Naive B cell (primary cell): ENCODE results near the gene MED7. TPM values are rescaled to one million over a fixed set of nuclear protein-coding genes. Genes with fewer than 3 reads are reported as not detected.
A peak's percentile ranks its signal among the peaks of the same experiment; 100 is the strongest.

Source experiments
- ATAC-seq, 2 donors: fragments of 150-1000 bp; cut with Tn5 transposase; 2 replicates each; pipeline ENCODE4 v1.10.0; 2021; ENCODE audit warnings: low read depth in 2 of 2, mild to moderate bottlenecking in 2 of 2, moderate library complexity in 2 of 2
- DNase-seq: peaks from one replicate; pipeline ENCODE4 v3.0.0; 2022
- H3K27ac Mint-ChIP-seq, 6 donors: one replicate each; pipeline ENCODE4 v1.8.0; 2020 to 2022; ENCODE audit warnings: mild to moderate bottlenecking in 6 of 6, mixed read lengths in 6 of 6, moderate library complexity in 5 of 6, inconsistent platforms in 2 of 6
- H3K27me3 Mint-ChIP-seq, 3 donors: one replicate each; pipeline ENCODE4 v1.8.0; 2021 to 2022; ENCODE audit warnings: mixed read lengths in 3 of 3, mild to moderate bottlenecking in 1 of 3
- H3K36me3 Mint-ChIP-seq, 2 donors: one replicate each; pipeline ENCODE4 v1.8.0; 2020 to 2022; ENCODE audit warnings: mixed read lengths in 2 of 2, inconsistent platforms in 1 of 2, mild to moderate bottlenecking in 1 of 2
- H3K4me1 Mint-ChIP-seq, 3 donors: one replicate each; pipeline ENCODE4 v1.8.0; 2020 to 2022; ENCODE audit warnings: mixed read lengths in 3 of 3, inconsistent platforms in 1 of 3, mild to moderate bottlenecking in 1 of 3, moderate library complexity in 1 of 3
- H3K4me3 Mint-ChIP-seq, 8 donors: one replicate each; pipeline ENCODE4 v1.8.0; 2020 to 2022; ENCODE audit warnings: mild to moderate bottlenecking in 8 of 8, mixed read lengths in 8 of 8, moderate library complexity in 8 of 8, inconsistent platforms in 2 of 8
- H3K9me3 Mint-ChIP-seq, 7 donors: one replicate each; pipeline ENCODE4 v1.8.0; 2020 to 2022; ENCODE audit warnings: mixed read lengths in 7 of 7, mild to moderate bottlenecking in 5 of 7, inconsistent platforms in 2 of 7, moderate library complexity in 1 of 7
- polyA plus RNA-seq, 6 donors: library from polyadenylated mRNA; unstranded; fragments of 300-500 nt; fragmentation: Illumina TruSeq; gene quantifications; one replicate each; pipeline ENCODE4 v1.2.3, GENCODE V29; 2021; ENCODE audit warnings: low read depth in 6 of 6

MED7 gene
- polyA plus RNA-seq, 6 donors from 2014 or later = 15.9 to 22.3 (median 20.1) TPM

DNA sequence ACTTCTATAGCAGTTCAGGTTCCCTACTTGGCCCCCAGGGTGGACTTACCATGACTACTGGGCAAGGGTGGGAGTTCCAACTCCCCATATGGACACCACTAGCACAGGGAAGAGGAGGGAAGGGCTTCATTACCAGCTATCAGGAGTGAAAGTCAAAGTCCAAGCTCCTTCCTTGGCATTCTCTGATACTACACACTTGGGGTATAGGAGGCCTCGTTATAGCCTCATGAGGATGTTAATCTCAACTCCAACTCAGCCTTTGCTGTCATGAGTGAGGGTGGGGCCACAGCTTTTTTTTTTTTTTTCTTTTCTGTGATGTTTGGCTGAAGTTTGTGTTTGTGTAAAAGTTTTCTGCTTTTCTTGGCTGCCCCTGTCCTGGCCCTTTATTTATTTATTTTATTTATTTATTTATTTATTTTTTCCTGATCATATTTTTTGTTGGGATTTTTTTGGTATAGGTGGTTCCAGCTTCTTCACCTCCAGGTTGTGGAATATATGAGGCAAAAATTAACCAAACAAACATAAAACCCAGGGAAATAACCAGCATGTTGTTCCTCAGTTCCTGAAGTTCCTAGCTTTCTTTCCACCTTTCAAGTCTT is 14.7 kb upstream of the MED7 start:
- DNase-seq (no peak), ATAC-seq (no peak)
- Mint-ChIP-seq H3K36me3 (no peaks in the 10 kb centered on the region), H3K4me3 (no peak overlapping the region), H3K4me1 (no peaks in the 10 kb centered on the region), H3K9me3 (no peaks in the 10 kb centered on the region), H3K27me3 (no peaks in the 10 kb centered on the region), H3K27ac (no peak overlapping the region)

DNA sequence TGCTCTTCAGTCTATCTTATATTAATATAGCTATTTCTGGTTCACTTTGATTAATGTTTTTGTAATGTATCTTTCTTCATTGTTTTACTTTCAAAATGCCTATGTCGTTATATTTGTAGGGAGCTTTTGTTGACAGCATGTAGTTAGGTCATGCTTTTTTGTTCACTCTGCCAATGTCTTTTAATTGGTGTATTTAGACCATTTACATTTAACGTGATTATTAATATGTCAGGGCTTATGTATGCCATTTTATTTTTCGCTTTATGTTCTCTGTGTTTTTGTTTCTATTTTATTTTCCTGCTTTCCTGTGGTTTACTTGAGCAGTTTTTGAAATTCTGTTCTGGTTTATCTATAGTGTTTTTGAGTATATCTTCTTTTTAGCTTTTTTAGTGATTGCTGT is 12.6 kb upstream of the MED7 start:
- Mint-ChIP-seq H3K9me3 (no peaks in the 10 kb centered on the region), H3K27ac (peak overlapping the region in 1 of 6 donors; percentile 28), H3K27me3 (no peaks in the 10 kb centered on the region), H3K36me3 (no peaks in the 10 kb centered on the region), H3K4me3 (no peak overlapping the region), H3K4me1 (no peaks in the 10 kb centered on the region)
- no peak for ATAC-seq
- no peak for DNase-seq

DNA sequence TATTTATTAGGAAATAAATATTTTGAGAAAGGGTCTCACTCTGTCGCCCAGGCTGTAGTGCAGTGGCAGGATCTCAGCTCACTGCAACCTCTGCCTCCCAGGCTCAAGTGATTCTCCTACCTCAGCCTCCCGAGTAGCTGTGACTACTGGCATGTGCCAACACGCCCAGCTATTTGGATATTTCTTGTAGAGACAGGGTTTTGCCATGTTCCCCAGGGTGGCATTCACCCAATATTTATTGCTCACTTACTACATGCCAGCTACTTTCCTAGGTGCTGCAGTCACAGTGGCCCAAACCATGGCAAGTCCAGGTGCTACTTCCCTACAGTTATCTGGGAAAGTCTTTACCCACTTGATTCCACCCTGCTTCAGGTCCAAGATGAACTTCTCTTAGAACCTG is 8.3 kb upstream of the MED7 start:
- H3K9me3 Mint-ChIP-seq = no peaks in the 10 kb centered on the region
- peak overlapping the region in 1 of 6 donors; percentile 85 for H3K27ac Mint-ChIP-seq
- peaks cover 4 to 5% (median 4%) of the 10 kb centered on the region in 3 donors for H3K4me1 Mint-ChIP-seq
- DNase-seq (no peak), ATAC-seq (no peak)
- H3K27me3 Mint-ChIP-seq = no peaks in the 10 kb centered on the region
- H3K36me3 Mint-ChIP-seq = no peaks in the 10 kb centered on the region
- no peak overlapping the region for H3K4me3 Mint-ChIP-seq

GRCh38 chr5:157148734-157149615 is 6.3 kb upstream of the MED7 start:
- Mint-ChIP-seq H3K36me3 (no peaks in the 10 kb centered on the region), H3K4me1 (peaks cover 6 to 7% (median 6%) of the 10 kb centered on the region in 3 donors), H3K27ac (peak overlapping the region in 2 of 6 donors; percentile 20 to 41), H3K4me3 (peak overlapping the region in 1 of 8 donors; percentile 67), H3K27me3 (no peaks in the 10 kb centered on the region), H3K9me3 (no peaks in the 10 kb centered on the region)
- DNase-seq (peak; percentile 65), ATAC-seq (peak; percentile 77 to 89)

DNA sequence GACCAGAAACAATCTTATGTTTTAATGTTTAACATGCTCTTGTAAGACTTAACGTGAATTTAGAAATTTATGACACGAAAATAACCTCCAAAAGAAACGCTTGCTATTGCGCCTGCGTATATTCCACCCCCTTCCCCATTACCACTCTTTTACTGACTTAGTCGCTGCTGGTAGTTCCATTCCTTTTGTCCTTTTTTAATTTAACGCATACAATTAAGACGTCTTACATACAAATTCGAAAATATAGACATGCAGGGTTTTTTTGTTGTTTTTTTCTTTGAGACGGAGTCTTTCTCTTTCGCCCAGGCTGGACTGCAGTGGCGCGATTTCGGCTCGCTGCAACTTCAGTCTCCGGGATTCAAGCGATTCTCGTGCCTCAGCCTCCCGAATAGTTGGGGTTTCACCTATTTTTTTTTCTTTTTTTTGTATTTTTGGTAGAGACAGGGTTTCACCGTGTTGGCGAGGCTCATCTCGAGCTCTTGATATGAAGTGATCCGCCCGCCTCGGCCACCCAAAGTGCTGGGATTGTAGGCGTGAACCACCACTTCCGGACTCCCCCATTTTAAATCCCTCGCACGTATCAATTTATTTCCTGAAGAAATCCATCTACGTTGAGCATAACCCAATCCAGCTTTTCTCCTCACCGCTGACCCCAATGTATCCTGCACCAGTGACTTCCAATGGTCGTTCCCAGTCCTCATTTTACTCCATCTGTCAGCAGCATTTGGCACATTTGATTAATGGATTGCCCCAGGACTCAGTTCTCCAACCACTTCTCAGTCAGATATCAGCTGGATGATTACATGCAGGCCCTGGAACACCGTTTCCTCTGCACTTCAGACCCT is 684 bp upstream of the MED7 start:
- peaks cover 22 to 38% (median 37%) of the 10 kb centered on the region in 3 donors for H3K4me1 Mint-ChIP-seq
- H3K9me3 Mint-ChIP-seq = no peaks in the 10 kb centered on the region
- peaks cover 5 to 10% of the 10 kb centered on the region in 2 donors for H3K36me3 Mint-ChIP-seq
- ATAC-seq (peak; percentile 44 to 46), DNase-seq (no peak)
- H3K4me3 Mint-ChIP-seq = peak overlapping the region; percentile 87 to 99 (median 97)
- no peaks in the 10 kb centered on the region for H3K27me3 Mint-ChIP-seq
- peak overlapping the region; percentile 95 to 99 (median 98) for H3K27ac Mint-ChIP-seq

DNA sequence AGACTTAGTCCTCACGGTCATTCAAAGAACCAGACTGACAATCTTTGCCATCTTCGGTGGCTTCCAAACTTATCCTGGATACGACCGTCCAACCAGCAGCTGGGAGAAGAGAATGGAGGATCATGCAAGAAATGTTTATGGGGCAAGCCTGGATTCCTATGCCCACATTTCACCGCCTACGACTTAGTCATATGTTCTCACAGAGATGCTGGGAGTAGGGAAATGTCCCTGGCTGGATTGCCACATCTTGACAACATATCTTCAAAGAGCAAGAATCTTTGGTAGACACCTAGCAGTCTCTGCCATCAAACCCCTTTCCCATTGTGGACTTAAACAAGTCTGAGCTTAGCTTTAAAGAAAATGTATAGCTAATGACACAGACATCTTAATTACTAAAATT is 5.0 kb downstream of the MED7 start:
- ATAC-seq (no peak), DNase-seq (no peak)
- Mint-ChIP-seq H3K4me1 (peaks cover 33 to 54% (median 45%) of the 10 kb centered on the region in 3 donors), H3K27ac (no peak overlapping the region), H3K27me3 (no peaks in the 10 kb centered on the region), H3K36me3 (peaks cover 5 to 10% of the 10 kb centered on the region in 2 donors), H3K4me3 (no peak overlapping the region), H3K9me3 (no peaks in the 10 kb centered on the region)

- peaks cover 17 to 24% (median 22%) of the 10 kb centered on the region in 3 donors for H3K4me1 Mint-ChIP-seq
- DNase-seq = no peak
- no peaks in the 10 kb centered on the region for H3K27me3 Mint-ChIP-seq
- H3K4me3 Mint-ChIP-seq = no peak overlapping the region
- H3K36me3 Mint-ChIP-seq = no peaks in the 10 kb centered on the region
- no peaks in the 10 kb centered on the region for H3K9me3 Mint-ChIP-seq
- no peak for ATAC-seq
- H3K27ac Mint-ChIP-seq = no peak overlapping the region
These were observed 10.4 kb downstream of the MED7 start for GRCh38 chr5:157132281-157132612.

DNA sequence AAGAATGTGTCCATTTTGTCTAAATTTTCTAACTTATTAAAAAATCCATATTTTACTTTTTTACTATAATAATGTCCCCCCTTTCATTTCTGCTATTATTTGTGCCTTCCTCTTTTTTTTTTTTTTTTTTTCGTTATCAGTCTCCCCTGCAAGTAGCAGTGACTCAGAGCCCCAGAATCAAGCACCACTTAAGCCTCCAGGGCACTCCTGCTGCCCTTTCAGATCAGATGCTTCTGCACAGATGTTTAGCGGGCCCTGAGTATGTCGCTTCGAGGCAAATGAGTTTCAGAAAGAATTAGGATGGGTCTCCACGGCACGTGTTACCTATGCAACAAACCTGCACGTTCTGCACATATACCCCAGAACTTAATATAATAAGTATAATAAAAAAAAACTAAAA is 11.7 kb downstream of the MED7 start:
- Mint-ChIP-seq H3K27me3 (no peaks in the 10 kb centered on the region), H3K9me3 (no peaks in the 10 kb centered on the region), H3K27ac (peak overlapping the region in 2 of 6 donors; percentile 88), H3K4me1 (peaks cover 14 to 19% (median 18%) of the 10 kb centered on the region in 3 donors), H3K4me3 (no peak overlapping the region), H3K36me3 (no peaks in the 10 kb centered on the region)
- DNase-seq = no peak
- no peak for ATAC-seq

DNA sequence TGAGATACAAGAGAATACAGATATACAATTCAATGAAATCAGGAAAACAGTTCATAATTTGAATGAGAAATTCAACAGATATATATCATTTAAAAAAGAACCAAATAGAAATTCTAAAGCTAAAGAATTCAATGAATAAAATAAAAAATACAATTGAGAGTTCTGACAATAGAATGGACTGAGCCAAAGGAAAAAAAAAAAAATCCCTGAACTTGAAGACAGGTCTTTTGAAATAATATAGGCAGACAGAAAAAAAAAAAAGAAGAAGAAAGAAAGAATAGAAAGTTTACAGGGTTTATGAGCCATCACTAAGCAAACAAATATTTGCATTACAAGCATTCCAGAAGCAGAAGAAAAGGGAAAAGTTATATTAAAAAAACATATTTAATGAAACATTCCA is 21.0 kb downstream of the MED7 start:
- Mint-ChIP-seq H3K4me1 (no peaks in the 10 kb centered on the region), H3K4me3 (no peak overlapping the region), H3K27ac (no peak overlapping the region), H3K36me3 (peaks cover 0 to 18% of the 10 kb centered on the region in 2 donors), H3K9me3 (peaks cover 11 to 30% (median 25%) of the 10 kb centered on the region in 7 donors), H3K27me3 (no peaks in the 10 kb centered on the region)
- ATAC-seq (no peak), DNase-seq (no peak)

GRCh38 chr5:157120102-157120501 is 22.6 kb downstream of the MED7 start:
- Mint-ChIP-seq H3K27ac (no peak overlapping the region), H3K36me3 (peaks cover 0 to 18% of the 10 kb centered on the region in 2 donors), H3K27me3 (no peaks in the 10 kb centered on the region), H3K9me3 (peaks cover 11 to 30% (median 25%) of the 10 kb centered on the region in 7 donors), H3K4me1 (no peaks in the 10 kb centered on the region), H3K4me3 (no peak overlapping the region)
- ATAC-seq (no peak), DNase-seq (no peak)

- Mint-ChIP-seq H3K36me3 (peaks cover 0 to 6% of the 10 kb centered on the region in 2 donors), H3K4me1 (no peaks in the 10 kb centered on the region), H3K27ac (no peak overlapping the region), H3K9me3 (peaks cover 4 to 11% (median 7%) of the 10 kb centered on the region in 7 donors), H3K4me3 (no peak overlapping the region), H3K27me3 (no peaks in the 10 kb centered on the region)
- ATAC-seq = no peak
- DNase-seq = no peak
These were observed 26.1 kb downstream of the MED7 start for GRCh38 chr5:157116483-157116954.

GRCh38 chr5:157115502-157115901 is 27.2 kb downstream of the MED7 start:
- ATAC-seq (no peak), DNase-seq (no peak)
- Mint-ChIP-seq H3K9me3 (peaks cover 0 to 4% (median 0%) of the 10 kb centered on the region in 7 donors), H3K27me3 (no peaks in the 10 kb centered on the region), H3K4me3 (no peak overlapping the region), H3K27ac (no peak overlapping the region), H3K4me1 (peaks cover 0 to 3% (median 0%) of the 10 kb centered on the region in 3 donors), H3K36me3 (no peaks in the 10 kb centered on the region)

DNA sequence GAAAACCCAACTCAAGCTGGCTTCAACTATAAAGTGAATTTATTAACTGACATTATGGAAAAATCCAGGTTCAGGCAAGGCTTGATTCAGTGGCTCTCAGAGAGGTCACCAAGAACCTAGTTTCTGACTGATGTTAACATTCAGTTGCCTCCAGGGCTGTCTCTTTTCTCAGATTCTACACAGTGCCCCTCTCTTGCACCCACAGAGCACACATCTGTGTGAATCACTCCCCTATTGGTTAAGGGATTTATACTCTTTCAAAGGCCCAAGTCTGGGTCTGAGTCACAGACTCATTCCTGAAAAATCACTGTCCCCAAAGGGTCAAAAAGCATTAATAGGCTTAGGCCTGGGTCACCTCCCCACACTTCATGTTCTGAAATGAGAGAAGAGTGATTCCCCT is 27.7 kb downstream of the MED7 start:
- no peak overlapping the region for H3K27ac Mint-ChIP-seq
- H3K9me3 Mint-ChIP-seq = peaks cover 0 to 4% (median 0%) of the 10 kb centered on the region in 7 donors
- no peaks in the 10 kb centered on the region for H3K27me3 Mint-ChIP-seq
- H3K4me1 Mint-ChIP-seq = peaks cover 0 to 3% (median under 1%) of the 10 kb centered on the region in 3 donors
- DNase-seq (no peak), ATAC-seq (no peak)
- H3K4me3 Mint-ChIP-seq = no peak overlapping the region
- H3K36me3 Mint-ChIP-seq = no peaks in the 10 kb centered on the region
